Neuron (in vitro differentiated cells): ENCODE measurements around the gene LARGE1.

Source experiments
- H2AFZ ChIP-seq: one replicate; pipeline ENCODE4 v1.6.1; 2013; ENCODE audit warnings: low read depth, mild to moderate bottlenecking, inconsistent platforms, low read length, moderate library complexity
- H3K27me3 ChIP-seq: one replicate; pipeline ENCODE4 v1.6.1; 2013; ENCODE audit warnings: low read length; ENCODE audit not compliant: insufficient read depth
- H3K36me3 ChIP-seq: one replicate; pipeline ENCODE4 v1.6.1; 2013; ENCODE audit warnings: low read length; ENCODE audit not compliant: insufficient read depth
- H3K4me1 ChIP-seq: one replicate; pipeline ENCODE4 v1.6.1; 2013; ENCODE audit warnings: low read length; ENCODE audit not compliant: insufficient read depth
- H3K4me3 ChIP-seq: 2 replicates; pipeline ENCODE4 v1.5.1; 2013; ENCODE audit warnings: mild to moderate bottlenecking, low read length, moderate library complexity
- H3K9me3 ChIP-seq: one replicate; pipeline ENCODE4 v1.6.1; 2013; ENCODE audit warnings: low read length

Gene LARGE1

DNA sequence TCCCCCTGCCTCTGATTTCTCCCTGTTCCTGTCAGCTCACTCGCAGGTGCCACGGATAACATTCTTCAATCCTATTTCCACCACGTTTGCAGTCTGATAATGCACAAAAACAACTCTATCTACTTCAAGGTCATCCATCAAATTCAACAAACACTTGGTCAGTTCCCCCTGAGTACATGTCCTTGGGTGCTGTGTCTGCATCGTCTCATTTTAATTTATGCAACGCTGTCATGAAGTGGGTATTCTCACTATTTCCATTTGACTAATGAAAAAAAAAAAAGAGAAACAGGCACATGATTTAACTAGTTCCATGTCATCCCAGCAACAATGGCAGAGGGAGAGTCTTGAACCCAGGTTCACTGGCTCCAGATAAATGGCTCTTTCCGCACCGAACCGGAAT lies 262.6 kb downstream of the LARGE1 start:
- Histone ChIP-seq H3K27me3 (no peaks in the 10 kb centered on the region), H3K4me1 (peaks cover 24% of the 10 kb centered on the region), H3K4me3 (no peak overlapping the region), H3K9me3 (peaks cover 4% of the 10 kb centered on the region), H3K36me3 (no peaks in the 10 kb centered on the region), H2AFZ (no peak overlapping the region)

- H2AFZ ChIP-seq, result no peak overlapping the region
- no peaks in the 10 kb centered on the region for H3K36me3 ChIP-seq
- H3K4me3 ChIP-seq, result no peak overlapping the region
- H3K27me3 ChIP-seq, result no peaks in the 10 kb centered on the region
- peaks cover 4% of the 10 kb centered on the region for H3K9me3 ChIP-seq
- H3K4me1 ChIP-seq, result peaks cover 24% of the 10 kb centered on the region
Measured at GRCh38 chr22:33656808-33657628, 263.3 kb downstream of the LARGE1 start.

GRCh38 chr22:33654173-33654895 lies 265.9 kb downstream of the LARGE1 start:
- Histone ChIP-seq H3K9me3 (peaks cover 9% of the 10 kb centered on the region), H3K4me3 (no peak overlapping the region), H3K4me1 (peaks cover 6% of the 10 kb centered on the region), H3K27me3 (no peaks in the 10 kb centered on the region), H2AFZ (no peak overlapping the region), H3K36me3 (peaks cover 11% of the 10 kb centered on the region)

DNA sequence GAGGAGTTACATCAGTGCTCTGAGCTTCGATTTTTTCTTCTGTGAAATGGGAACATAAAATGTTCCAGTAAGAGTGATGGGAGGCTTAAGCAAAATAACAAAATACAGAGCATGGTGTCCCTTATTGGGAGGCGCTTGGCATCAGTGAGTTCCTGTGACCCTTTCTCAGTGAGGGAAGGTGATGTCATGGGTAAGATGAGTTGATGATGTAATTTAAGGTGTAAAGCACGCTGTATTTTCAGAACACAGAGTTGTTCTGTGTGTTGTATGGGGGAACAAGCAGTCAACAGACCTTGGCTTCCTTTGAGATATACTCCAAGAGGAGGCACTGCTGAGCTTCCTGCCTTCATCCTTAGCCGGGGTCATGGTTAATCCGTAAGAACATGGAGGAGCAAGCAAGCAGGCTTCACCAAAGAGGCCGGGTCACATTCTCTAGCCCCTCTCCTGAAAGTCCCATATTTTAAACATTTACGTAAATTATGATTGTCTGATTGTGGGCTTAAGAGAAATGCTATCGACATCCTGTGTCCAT lies 266.7 kb downstream of the LARGE1 start:
- Histone ChIP-seq H3K4me3 (no peak overlapping the region), H3K9me3 (peaks cover 13% of the 10 kb centered on the region), H3K4me1 (no peaks in the 10 kb centered on the region), H2AFZ (no peak overlapping the region), H3K36me3 (peaks cover 16% of the 10 kb centered on the region), H3K27me3 (no peaks in the 10 kb centered on the region)

DNA sequence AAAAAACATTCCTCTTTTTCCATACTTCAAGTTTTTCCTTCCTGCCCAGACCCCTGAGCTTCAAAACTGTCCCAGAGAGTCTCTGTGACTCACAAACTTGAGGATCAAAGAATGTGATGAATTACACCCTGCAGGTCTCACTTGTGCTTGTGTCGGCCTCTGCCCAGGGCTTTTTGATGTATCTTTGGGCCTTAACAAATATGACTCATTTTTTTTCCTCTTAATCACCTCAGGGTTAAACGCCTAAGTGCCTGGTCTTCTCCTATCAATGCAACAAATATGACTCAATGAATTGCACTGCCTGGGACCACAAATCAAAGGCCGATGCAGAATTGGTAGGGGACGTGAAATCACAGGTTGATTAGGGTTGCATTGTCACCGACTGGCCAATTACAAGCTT lies 267.7 kb downstream of the LARGE1 start:
- Histone ChIP-seq H3K9me3 (peaks cover 16% of the 10 kb centered on the region), H3K27me3 (no peaks in the 10 kb centered on the region), H3K4me3 (no peak overlapping the region), H3K36me3 (peaks cover 21% of the 10 kb centered on the region), H2AFZ (no peak overlapping the region), H3K4me1 (no peaks in the 10 kb centered on the region)

- no peak overlapping the region for H3K4me3 ChIP-seq
- no peaks in the 10 kb centered on the region for H3K4me1 ChIP-seq
- H3K27me3 ChIP-seq, result no peaks in the 10 kb centered on the region
- H3K9me3 ChIP-seq, result peaks cover 14% of the 10 kb centered on the region
- no peak overlapping the region for H2AFZ ChIP-seq
- H3K36me3 ChIP-seq, result peaks cover 21% of the 10 kb centered on the region
Measured at GRCh38 chr22:33650244-33650643, 270.0 kb downstream of the LARGE1 start.

GRCh38 chr22:33648478-33648877 lies 271.8 kb downstream of the LARGE1 start:
- H3K27me3 ChIP-seq, result no peaks in the 10 kb centered on the region
- H3K9me3 ChIP-seq, result peaks cover 12% of the 10 kb centered on the region
- no peak overlapping the region for H3K4me3 ChIP-seq
- no peak overlapping the region for H2AFZ ChIP-seq
- peaks cover 21% of the 10 kb centered on the region for H3K36me3 ChIP-seq
- H3K4me1 ChIP-seq, result no peaks in the 10 kb centered on the region

DNA sequence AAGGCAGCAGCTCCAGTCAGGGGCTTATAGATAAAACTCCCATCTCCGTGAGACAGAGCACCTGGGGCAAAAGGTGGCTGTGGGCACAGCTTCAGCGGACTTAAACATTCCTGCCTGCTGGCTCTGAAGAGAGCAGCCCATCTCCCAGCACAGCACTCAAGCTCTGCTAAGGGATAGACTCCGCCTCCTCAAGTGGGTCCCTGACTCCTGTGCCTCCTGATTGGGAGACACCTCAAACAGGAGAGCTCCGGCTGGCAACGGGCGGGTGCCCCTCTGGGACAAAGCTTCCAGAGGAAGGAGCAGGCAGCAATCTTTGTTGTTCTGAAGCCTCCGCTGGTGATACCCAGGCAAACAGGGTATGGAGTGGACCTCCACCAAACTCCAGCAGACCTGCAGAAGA lies 279.4 kb downstream of the LARGE1 start:
- Histone ChIP-seq H3K9me3 (peaks cover 4% of the 10 kb centered on the region), H3K27me3 (no peaks in the 10 kb centered on the region), H3K4me3 (no peak overlapping the region), H2AFZ (no peak overlapping the region), H3K36me3 (peaks cover 8% of the 10 kb centered on the region), H3K4me1 (no peaks in the 10 kb centered on the region)

DNA sequence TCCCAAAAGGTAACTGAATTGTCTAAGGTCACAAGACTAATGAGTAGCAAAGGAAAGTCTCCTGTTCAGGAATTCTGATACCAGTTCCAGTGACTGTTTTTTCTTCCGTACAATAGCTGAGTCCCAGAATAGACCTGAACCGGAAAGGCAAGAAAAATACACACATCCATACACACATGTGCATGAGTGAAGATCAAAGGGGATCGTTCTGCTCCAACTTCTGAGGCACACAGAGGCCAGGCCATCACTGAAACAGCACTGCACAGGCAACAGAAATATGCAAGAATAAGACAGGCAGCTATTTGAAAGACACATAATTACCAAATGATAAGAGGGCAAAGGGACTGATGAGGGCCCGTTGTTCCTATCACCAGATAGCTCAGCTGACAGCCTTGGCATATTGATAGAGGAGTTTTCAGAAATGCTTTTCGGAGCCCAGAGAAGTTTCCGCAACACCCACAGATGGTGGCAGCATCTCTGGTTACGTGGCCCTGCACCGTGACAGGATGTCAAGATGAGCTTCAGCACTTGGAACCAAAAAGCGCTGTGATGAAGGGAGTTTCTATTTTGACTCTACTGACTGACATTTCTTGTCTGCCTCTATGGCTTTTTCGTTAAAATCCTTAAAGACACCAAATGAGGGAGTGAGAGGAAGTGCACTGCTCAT lies 280.6 kb downstream of the LARGE1 start:
- Histone ChIP-seq H3K4me1 (no peaks in the 10 kb centered on the region), H3K9me3 (peaks cover 4% of the 10 kb centered on the region), H2AFZ (no peak overlapping the region)

DNA sequence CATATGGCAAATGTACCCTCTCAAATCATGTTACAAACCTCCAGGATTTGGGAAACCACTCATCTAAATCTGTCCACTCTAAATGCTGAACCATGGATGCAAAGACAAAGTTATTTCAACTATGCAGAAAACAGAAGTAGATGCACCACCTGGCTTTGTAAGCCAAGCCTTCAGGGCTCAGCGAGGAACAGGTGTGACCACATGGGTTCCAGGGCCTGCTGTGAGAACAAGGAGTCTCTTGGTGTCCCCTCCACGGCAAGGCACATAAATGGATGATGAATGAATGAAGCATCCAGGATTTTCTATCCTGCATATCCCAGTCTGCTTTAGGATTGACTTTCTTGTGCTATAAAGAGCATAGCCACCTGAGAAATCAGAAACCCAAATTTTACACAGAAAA lies 284.5 kb downstream of the LARGE1 start:
- H3K27me3 ChIP-seq, result no peaks in the 10 kb centered on the region
- H3K4me3 ChIP-seq, result no peak overlapping the region
- H2AFZ ChIP-seq, result no peak overlapping the region
- H3K4me1 ChIP-seq, result no peaks in the 10 kb centered on the region
- peaks cover 5% of the 10 kb centered on the region for H3K36me3 ChIP-seq
- peaks cover 2% of the 10 kb centered on the region for H3K9me3 ChIP-seq

More for the DNA sequence above, 280.6 kb downstream of the LARGE1 start:
- no peaks in the 10 kb centered on the region for H3K27me3 ChIP-seq
- H3K36me3 ChIP-seq, result peaks cover 8% of the 10 kb centered on the region
- H3K4me3 ChIP-seq, result no peak overlapping the region

DNA sequence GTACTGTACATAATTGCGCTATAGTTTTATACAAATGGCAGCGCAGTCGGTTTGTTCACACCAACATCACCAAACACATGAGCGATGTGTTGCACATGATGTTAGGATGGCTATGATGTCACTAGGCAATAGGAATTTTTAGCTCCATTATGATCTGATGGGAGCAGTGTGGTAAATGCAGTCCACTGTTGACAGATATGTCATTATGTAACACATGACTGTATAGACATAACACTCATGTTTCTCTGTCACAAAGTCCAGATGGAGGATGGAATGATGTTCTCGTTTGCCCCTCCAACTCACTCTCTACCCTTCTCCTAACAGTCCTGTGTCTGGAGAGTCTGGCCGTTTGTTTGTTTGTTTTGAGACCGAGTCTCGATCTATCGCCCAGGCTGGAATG lies 288.5 kb downstream of the LARGE1 start:
- Histone ChIP-seq H3K9me3 (no peaks in the 10 kb centered on the region), H3K27me3 (no peaks in the 10 kb centered on the region), H3K4me3 (no peak overlapping the region), H3K4me1 (no peaks in the 10 kb centered on the region), H2AFZ (no peak overlapping the region), H3K36me3 (no peaks in the 10 kb centered on the region)

- H2AFZ ChIP-seq, result no peak overlapping the region
- H3K4me3 ChIP-seq, result no peak overlapping the region
Measured at GRCh38 chr22:33625959-33626358, 294.3 kb downstream of the LARGE1 start.

DNA sequence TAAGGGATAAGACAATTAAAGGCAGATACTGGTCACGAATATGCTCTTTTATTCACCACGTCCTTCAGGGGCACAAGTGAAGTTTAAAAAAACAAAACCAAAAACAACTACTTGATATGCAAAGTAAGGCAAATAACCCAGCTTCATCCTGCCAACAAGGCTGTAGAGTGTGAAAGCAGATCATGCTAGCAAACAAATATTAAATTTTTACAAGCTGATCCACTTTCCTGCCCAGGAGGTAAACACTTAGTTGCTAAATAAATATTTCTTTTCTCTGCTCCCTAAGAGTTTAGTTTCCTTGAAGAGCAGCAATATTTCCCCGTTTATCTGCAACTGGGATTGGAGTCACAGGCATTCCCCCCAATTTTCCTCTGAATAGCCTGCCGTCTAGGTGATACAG lies 300.2 kb downstream of the LARGE1 start:
- H3K27me3 ChIP-seq, result no peaks in the 10 kb centered on the region
- H3K4me3 ChIP-seq, result no peak overlapping the region
- peaks cover 5% of the 10 kb centered on the region for H3K9me3 ChIP-seq
- H3K4me1 ChIP-seq, result no peaks in the 10 kb centered on the region
- no peak overlapping the region for H2AFZ ChIP-seq
- H3K36me3 ChIP-seq, result peaks cover 25% of the 10 kb centered on the region

More at GRCh38 chr22:33625959-33626358, 294.3 kb downstream of the LARGE1 start:
- no peaks in the 10 kb centered on the region for H3K27me3 ChIP-seq
- H3K9me3 ChIP-seq, result no peaks in the 10 kb centered on the region
- peaks cover 26% of the 10 kb centered on the region for H3K36me3 ChIP-seq
- no peaks in the 10 kb centered on the region for H3K4me1 ChIP-seq
